GM23338 (cell line): Measurements from ENCODE around the gene APP.

Source experiments
- CREB1 ChIP-seq: fragments of 250-450 bp; sonication (Bioruptor Pico); IDR thresholded peaks from 2 replicates; pipeline ENCODE4 v1.5.0; 2020; ENCODE audit warnings: low read depth, mild to moderate bottlenecking, moderate library complexity
- CTCF ChIP-seq, 2 experiments: fragments of 200-600 bp in 1 of 2; sonication (generic) in 1 of 2; conservative IDR thresholded peaks; 2 replicates each; pipeline versions ENCODE4 v1.5.1 to v1.6.1; 2016 to 2017; ENCODE audit warnings: antibody characterized with exemption in 2 of 2, low read depth in 2 of 2, mild to moderate bottlenecking in 2 of 2, moderate library complexity in 1 of 2
- EZH2 ChIP-seq: fragments of 200-600 bp; sonication (generic); IDR thresholded peaks from one replicate; pipeline ENCODE4 v1.8.0; 2017; ENCODE audit warnings: antibody characterized with exemption, mild to moderate bottlenecking, low read depth; ENCODE audit not compliant: unreplicated experiment
- JUNB ChIP-seq: IDR thresholded peaks from one replicate; pipeline ENCODE4 v1.6.1; 2016; ENCODE audit warnings: antibody characterized with exemption; ENCODE audit not compliant: unreplicated experiment
- POLR2AphosphoS5 ChIP-seq: IDR thresholded peaks from 2 replicates; pipeline ENCODE4 v1.6.1; 2016; ENCODE audit warnings: antibody characterized with exemption, low read depth
- REST ChIP-seq: IDR thresholded peaks from one replicate; pipeline ENCODE4 v1.6.1; 2018; ENCODE audit warnings: antibody characterized with exemption; ENCODE audit not compliant: unreplicated experiment
- ZNF331 ChIP-seq: fragments of 250-450 bp; sonication (Bioruptor Pico); IDR thresholded peaks from 2 replicates; pipeline ENCODE4 v1.5.0; 2020; ENCODE audit warnings: low read depth, mild to moderate bottlenecking, moderate library complexity

GRCh38 chr21:26194326-26194725 is 23.8 kb upstream of the APP start:
- TF ChIP-seq EZH2 = no peak
- TF ChIP-seq REST = no peak
- TF ChIP-seq JUNB = no peak
- no peak for TF ChIP-seq CREB1 (CRISPR knock-in tag)
- no peak for TF ChIP-seq CTCF (conservative IDR thresholded peaks at IDR 0.05; ENCODE audit: low read depth in 2 of 2)
- no peak for TF ChIP-seq POLR2AphosphoS5
- no peak for TF ChIP-seq ZNF331 (CRISPR knock-in tag)
